Skin of body (tissue), 2 donors: ENCODE results near the gene SYT1. TPM values are rescaled to one million over a fixed set of nuclear protein-coding genes. Genes with fewer than 3 reads are reported as not detected.

ENCODE experiments used
- DNase-seq: peaks from one replicate; lab custom pipeline; 2025; lab: John Stamatoyannopoulos, UW
- total RNA-seq: library from RNA; depleted of rRNA; stranded (reverse); fragments of >200 nt; gene quantifications from one replicate; pipeline ENCODE4 v1.2.3, GENCODE V29; 2014

SYT1 gene
- total RNA-seq, 1 donor from 2014 or later: 0.99 TPM

DNA sequence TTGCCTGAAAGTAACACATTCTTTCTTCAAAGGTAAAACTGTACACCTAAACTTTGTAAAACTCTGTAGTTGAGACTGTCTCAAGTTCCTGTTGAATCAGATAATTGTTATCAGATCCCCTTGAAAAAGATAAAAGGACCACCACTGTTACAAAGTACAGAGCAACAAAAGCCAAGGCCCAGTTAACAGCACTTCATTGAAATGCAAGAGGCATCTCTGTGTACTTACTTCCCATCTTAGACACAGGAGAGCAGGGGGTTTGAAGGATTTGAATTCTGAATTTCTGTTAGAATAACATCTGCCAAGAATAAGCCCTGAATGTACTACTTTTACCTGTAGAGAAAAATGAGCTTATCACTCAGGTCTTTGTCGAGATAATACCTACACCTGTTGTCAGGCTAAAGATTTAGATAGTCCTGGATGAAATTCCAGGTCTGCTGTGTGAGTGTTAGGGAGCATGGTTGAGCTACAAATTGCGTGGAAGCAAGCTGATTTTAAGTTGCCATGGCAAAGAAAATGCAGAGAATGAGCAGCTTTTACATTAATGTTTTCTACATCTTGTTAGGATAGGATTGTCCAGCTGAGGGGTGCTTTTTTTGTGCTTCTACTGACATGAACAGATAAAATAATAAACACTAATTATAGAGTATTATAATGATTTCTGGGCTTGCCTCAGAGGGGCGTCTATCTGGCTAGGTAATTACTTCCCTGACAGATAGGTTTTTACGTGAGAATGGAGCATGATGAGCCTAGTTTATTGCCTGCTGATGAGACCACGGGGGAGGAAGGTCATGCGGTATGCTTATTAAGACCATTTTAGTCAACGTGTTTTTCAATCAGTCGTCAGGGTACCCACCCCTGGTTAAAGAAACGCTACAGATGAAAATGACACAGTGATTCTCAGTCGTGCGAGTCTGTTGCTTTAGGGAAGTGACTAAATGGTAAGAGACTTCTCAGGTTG, 517.0 kb downstream of the SYT1 start:
- no peak for DNase-seq

DNA sequence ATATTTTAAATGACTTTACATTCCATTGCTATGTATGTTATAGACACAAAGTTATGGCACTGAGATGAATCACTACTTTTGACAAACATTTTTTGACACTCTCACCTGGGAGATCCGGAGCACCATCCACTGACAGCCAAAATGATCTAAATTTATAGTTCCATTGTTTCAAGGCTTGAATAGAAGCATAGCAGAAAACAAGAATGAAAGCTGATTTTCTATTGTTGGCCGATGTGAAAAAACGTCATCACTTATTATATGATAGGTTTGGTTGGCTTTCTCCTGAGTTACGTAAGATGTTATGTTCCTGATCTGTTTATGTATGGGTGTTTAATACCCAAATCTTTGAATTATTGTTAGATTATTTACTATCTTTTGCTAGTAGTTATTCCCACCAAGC, 520.0 kb downstream of the SYT1 start:
- DNase-seq: no peak

GRCh38 chr12:79388011-79388410, 523.4 kb downstream of the SYT1 start:
- no peak for DNase-seq

GRCh38 chr12:79393842-79394241, 529.3 kb downstream of the SYT1 start:
- DNase-seq: no peak

DNA sequence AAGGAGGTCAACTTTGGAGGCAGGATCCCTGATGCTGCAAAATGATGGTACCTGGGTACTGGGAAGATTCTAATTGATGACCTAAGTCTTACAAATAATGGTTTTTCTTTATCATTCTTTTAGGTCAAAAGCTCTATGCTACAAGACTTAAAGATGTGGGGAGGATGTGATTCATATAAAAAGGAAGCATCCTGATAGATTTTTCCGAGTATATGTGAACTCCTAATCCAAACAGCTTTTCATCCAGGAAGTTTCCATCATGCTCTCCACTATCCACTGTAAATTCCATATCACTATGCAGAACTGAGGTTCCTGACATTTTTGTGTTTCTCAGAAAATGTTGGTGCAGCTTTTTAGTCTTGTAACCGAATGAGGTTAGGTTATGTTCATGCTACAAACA, 533.0 kb downstream of the SYT1 start:
- DNase-seq: no peak

DNA sequence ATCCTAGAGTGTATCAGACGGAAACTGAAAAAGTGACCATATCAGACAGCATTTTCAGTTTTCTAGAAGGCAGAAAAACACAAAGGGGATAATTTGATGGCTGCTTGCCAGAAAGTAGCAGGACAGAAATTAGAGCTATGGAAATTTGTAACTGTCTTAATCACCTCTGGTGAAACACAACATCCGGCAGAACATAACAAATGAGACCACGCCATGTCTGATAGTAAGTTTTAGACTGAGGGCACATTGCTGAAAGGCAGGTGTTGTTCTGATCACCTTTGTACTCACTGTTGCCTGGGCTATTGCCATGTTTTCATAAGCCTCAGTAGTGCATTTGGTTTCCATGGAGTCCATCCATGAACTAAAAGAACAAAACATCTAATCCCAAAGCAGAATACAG, 535.9 kb downstream of the SYT1 start:
- DNase-seq: no peak

DNA sequence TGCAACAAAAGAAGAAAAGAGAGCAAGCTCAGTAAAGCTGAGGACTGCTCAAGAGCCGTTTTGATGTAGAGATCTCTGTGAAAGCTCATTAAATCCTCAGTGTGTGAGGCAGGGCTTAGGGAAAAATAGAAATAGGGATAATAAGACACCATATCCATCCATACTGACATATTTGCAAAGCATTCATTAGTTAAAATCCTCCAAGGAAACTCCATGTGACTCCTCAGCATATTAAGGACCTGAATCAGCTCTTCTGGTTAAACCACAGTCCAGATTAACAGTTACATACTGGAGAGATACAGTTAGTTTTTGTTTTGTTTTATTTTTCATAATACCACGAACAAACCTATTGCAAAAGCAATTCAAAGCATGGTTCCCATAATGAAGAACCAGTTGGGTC, 538.0 kb downstream of the SYT1 start:
- no peak for DNase-seq

DNA sequence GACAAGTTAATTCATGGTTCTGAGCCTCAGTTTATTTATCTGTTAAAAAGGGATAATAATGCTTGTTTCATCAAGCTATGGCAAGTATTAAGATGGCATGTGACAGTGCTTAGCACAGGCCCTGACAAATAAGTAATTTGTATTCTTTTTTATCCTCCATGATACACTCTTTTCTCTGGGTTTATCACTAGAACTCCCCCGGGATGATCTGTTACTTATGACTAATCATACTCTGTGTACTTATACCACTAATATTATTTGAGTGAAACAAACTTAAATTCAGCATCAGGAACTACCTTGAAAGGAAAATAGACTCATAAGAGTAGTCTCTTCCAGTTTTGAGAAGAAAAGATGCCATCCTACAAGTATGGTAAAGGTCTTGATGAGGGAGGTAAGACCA, 542.4 kb downstream of the SYT1 start:
- DNase-seq: no peak

DNA sequence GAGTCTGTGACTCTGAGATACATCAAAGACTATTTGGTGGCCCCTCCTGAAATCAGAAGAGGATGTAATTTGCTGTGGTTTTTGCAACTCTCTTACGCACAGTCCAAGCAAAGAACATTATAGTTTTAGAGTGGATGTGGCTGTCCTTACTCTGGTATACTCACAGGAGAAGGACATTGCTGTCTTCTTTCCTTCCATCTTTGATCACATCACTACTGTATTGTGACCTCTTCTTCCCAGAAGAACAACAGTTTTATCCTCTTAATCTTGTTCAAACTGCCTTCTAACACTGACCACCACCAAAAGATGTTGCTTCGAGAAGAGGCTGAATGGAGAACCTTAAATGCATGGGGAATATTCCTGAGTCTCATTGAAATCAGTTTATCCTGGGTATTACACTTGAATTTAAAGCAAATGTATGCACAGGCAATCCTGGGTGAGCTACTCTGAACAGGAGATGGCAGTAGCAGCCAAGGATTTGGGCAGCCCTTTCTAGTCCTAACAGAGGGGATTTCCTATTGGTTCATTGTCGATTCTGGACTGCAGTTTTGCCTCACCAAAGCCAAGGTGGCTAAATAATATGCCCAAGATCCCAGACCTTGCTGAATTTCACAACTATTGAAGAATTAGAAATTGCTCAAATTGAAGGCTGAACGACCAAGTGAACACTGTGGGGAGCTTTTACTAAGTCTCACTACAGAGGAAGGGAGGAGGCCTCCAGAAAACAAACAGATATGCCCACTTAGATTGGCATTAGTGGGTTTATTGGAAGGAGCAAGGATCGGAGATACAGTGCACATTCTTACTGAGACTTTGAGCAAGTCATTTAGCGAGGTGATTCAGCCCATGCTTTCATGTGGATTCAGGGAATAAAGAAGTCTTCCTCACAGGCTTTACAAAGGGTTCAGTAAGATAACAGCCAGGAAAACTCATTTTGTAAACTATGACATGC, 543.4 kb downstream of the SYT1 start:
- DNase-seq: peak; percentile 65

DNA sequence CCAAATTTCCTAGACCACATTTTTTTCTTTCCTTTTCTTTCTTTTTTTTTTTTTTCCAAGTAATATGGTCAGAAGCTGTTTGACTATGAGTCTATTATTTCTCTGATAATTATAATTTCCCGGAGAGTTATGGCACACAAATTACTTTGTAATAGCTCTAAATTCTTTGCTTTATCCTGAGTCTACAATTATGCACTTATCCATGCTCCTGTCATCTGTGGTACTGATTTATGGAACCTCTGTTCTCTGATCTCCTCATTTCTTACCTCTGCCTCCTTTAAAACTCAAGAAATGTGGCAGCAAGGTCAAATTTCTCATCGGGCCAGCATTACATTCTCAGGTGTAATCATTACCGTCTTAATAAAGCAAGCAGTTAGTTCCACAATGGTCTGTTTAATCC, 544.1 kb downstream of the SYT1 start:
- no peak for DNase-seq

DNA sequence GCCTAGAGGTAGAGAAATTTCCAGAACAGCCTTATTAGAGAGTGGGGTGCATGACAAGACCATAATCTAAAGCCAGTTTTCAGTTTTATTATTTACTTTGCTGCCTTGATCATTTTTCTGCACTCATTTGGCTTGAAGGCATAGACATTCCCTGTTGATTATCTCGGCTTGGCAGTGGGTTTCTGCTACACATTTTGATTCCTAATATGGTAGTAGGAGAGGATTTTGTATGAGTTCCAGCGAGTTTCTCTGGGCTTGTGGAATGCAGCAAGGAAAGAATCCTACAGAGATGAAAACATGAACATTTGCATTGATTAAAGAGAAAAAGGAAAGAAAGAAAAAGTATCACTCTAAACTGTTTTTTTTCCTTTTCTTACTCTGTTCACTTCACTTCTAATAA, 545.0 kb downstream of the SYT1 start:
- peak; percentile 81 for DNase-seq

DNA sequence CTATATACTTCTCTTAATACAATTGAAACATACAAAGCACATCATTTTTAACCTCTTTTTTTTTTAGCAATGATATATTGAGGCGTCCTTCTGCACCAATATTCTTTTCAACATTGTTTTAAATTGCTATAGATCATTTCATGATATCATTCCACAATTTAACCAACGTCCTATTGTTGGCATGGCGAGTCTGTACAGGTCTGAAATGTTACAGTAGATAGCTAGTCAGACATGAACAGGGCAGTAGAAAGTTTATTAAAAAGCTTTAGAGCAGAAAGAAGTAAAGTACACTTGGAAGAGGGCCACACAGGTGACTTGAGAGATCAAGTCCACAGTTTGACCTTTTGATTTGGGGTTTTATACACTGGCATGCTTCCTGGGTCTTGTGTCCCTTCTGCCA, 547.2 kb downstream of the SYT1 start:
- no peak for DNase-seq

DNA sequence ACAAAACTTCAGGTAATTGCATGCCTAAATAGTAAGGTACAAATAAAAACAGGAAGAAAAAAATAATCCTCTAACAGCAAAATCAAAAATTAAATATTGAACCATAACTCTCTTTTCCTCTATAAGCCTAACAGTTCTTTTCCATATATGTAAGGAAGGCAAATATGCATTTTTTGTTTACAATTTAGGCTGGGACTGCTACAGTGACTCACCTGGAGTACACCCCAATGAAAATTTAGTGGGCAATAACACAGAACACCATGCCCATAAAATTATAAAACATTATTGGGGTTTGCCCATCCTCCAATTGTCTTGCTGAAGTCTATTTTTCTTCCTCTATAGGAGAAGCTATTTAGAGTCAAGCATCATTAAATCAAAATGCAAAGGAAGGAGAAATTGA, 549.2 kb downstream of the SYT1 start:
- DNase-seq: no peak

- no peak for DNase-seq
Measured at GRCh38 chr12:79414252-79414651, 549.7 kb downstream of the SYT1 start.

DNA sequence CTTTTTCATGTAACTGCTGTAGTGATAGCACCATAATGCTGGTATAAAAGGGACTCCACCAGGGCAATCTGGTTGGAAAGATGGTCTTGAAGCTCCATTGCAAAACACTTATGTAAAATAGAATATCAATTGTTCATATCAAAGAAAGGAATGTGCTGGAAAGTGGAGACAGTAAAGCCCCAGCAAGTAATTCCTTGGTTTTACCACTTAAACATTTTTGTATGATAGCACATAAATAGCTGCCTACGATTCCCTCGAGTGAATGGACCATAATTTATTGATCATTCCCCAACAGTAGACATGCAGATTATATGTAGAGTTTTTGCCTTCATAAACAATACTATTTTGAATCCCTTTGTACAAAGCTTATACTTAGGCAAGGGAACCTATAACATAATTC, 550.7 kb downstream of the SYT1 start:
- DNase-seq: no peak

DNA sequence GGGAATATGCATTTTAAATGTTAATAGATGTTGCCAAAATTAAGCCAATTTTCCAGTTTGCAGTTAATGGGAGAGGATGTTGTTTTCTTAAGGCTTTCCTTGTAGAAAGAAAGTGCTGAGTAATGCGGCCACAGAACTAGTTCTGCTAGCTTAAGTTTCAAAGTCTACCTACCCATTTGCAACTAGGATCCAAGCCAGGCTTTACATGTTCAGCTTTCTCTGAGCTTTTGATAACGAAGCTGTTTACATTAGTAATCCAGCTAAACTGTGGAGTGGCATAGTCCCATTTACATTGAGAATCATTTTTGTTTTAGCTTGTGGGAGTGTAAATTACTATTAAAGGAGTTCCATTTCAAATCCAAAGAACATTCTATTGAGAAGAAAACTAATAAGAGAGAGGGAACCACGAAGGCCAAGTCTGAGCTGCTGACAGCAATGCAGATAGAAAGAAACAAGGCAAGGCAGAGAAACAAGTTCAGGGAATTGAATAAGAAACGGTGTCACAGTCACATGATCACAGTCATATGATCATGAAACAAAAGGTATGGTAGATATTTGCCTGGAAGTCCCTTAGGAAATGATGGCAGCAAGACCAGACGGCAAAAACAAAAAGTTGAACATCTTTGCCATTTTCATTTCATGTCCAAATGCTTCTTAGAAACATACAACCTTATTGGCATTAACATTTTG, 551.3 kb downstream of the SYT1 start:
- DNase-seq: no peak

DNA sequence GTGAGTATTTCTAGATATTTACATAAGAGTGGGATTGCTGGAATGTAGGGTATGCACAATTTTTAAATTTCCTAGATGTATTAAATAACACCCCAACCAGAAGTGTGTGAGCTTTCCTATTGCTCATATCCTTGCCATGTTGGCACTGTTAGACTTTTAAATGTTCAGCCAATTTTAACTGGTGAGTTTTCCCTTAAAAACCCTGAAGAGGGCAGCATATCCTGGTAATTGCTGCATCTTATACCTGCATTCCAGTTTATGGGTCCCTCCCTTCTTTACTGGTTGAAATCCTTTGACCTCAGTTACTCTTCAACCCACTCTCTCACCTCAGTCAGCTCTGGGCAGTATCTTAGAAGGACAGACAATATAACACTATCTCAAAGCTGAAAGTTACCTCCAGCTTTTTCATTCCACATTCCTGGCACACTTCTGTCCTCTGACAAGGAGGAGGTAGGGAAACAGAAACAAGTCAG, 555.6 kb downstream of the SYT1 start:
- DNase-seq: no peak

DNA sequence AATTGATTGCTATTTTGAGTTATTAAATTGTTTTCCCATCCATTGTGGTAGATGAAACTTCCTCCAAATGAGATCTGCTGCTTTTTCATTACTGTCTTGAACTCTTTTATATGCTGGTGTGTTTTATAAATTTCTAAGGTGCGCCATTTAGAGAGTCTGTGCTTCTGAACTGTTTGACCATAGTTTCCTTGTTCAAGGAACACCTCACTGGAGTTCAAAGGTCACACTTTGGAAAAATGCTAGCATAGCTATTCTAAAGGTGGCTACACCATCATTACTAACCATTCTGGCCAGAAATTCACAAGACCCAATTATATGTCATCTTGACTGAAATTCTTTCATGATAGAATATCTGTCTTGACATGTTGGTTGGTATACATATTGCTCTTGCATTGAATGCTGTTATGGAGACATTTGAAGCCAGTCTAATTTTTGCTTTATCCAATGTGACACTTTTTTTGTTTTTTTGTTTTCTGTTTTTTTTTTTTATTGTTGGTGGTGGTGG, 556.7 kb downstream of the SYT1 start:
- no peak for DNase-seq

DNA sequence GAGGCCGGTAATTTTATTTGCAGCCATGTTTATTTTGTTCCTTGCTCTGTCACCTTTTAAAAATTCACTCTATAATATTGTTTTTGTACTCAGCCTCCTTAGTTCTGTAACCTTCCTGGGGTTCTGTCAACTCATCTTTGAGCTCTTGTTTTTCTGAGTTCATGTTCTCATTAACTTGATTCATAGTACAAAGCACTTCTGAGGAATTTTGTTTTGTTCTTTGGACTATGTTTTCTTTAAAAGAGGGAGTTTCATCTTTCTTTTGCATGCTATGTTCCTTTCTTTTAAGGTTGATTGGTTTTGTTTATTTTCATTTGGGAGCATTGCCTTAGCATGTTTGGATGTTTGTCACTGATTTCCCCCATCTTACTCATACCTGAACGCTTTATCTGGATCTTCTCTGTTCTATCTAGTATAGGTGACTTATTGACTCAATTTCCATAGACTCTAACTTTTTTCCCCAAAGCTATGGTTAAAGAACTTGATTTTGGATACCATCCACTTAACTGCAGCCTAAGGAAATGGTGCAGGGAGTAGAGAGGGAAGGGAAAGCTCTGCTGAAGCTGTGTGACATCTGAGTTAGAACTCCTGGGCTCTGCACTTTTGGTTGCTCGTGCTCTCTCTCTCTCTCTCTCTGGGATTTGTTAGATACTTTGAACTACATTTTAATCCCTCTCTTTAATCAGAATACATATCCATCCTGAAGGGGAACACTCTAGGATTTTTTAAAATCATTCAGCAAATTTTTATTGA, 557.7 kb downstream of the SYT1 start:
- DNase-seq: no peak

DNA sequence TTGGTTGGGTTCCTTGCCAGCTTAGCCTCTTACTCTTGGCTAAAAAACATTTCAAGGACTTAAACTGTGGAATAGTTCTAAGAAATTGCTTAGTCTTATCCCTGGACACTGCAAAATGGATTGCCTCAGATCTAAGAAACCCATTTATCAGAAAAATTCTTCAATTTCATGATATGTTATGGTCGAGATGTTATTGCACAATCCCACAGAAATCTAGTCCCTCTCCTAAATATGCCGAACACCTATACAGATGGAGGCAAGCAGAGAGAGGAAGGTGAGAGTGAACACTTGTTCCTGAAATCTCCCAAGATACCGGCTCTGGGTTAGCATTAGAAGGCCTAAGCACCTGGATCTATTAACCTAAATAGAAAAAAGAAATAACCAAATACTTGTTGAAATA, 559.0 kb downstream of the SYT1 start:
- DNase-seq: no peak
